Right lobe of liver (tissue), 6 donors: ENCODE data around the gene MED20. TPM values are rescaled to one million over a fixed set of nuclear protein-coding genes. Genes with fewer than 3 reads are reported as not detected.

Experiments
- ATAC-seq, 4 donors: fragments of 200-7000 bp; cut with Tn5 transposase; one replicate each; pipeline ENCODE4 v1.9.1; 2020; ENCODE audit warnings: mild to moderate bottlenecking in 4 of 4, moderate library complexity in 4 of 4
- DNase-seq, 3 donors: peaks; one replicate each; pipeline ENCODE4 v3.0.0-alpha.2; 2020
- H3K27ac ChIP-seq, 3 donors: fragments of 200-600 bp; one replicate each; pipeline ENCODE4 v1.8.0; 2022
- H3K27me3 ChIP-seq, 2 donors: fragments of 200-600 bp; one replicate each; pipeline ENCODE4 v1.8.0; 2022
- H3K36me3 ChIP-seq, 4 donors: fragments of 200-600 bp; sonication (generic) in 1 of 4; one replicate each; pipeline versions ENCODE4 v1.5.1 to v1.8.0; 2017 to 2022; ENCODE audit warnings: control low read depth in 1 of 4
- H3K4me1 ChIP-seq, 4 donors: fragments of 200-600 bp; sonication (generic) in 1 of 4; one replicate each; pipeline versions ENCODE4 v1.5.1 to v1.8.0; 2017 to 2022; ENCODE audit warnings: control low read depth in 1 of 4
- H3K4me3 ChIP-seq, 3 donors: fragments of 200-600 bp; one replicate each; pipeline ENCODE4 v1.8.0; 2022
- H3K9me3 ChIP-seq, 4 donors: fragments of 200-600 bp; sonication (generic) in 1 of 4; one replicate each; pipeline versions ENCODE4 v1.5.1 to v1.8.0; 2017 to 2022; ENCODE audit warnings: control low read depth in 1 of 4
- CTCF ChIP-seq, 4 donors: fragments of 200-600 bp in 3 of 4; fragments of 450-650 bp in 1 of 4; IDR thresholded peaks; one replicate each; pipeline versions ENCODE4 v1.5.1 to v1.8.0; 2016 to 2022; ENCODE audit warnings: antibody characterized with exemption in 4 of 4, mild to moderate bottlenecking in 2 of 4
- POLR2A ChIP-seq: fragments of 450-650 bp; IDR thresholded peaks from one replicate; pipeline ENCODE4 v1.6.1; 2017; ENCODE audit warnings: antibody characterized with exemption, mild to moderate bottlenecking
- WGBS: methylation state at CpG from one replicate; pipeline ENCODE4 v1.1.6; 2018; ENCODE audit warnings: low coverage, low lambda C conversion rate; ENCODE audit not compliant: insufficient coverage; ENCODE audit errors: missing lambda C conversion rate; 5-methylcytosine and 5-hydroxymethylcytosine counted together
- intact Hi-C, 2 donors: fragments of 100-400 bp; cut with DNase I; formaldehyde crosslinking; loops; one replicate each; pipeline versions ENCODE4 v1.11.2 to v1.14.1; 2022
- total RNA-seq, 6 experiments: library from RNA; depleted of rRNA in 2 of 6; stranded (reverse); fragments of >200 nt in 2 of 6; fragmentation: NEBNext Ultra II Directional in 3 of 6; extraction: Animal tissue kit (Norgen Biotek cat#: 25700) in 3 of 6; gene quantifications; one replicate each; pipeline versions ENCODE4 v1.1.0 to v1.2.4, GENCODE V29; 2016 to 2023
- donor health status: DM: no; HTN: yes; CAD: no.
- donor health status: DM: no; HTN: no; CAD: no.
- donor health status: DM: no; HTN: no; CAD: no.
- donor health status: DM: no; HTN: yes; CAD: no.
- donor health status: DM: no; HTN: yes; CAD: no.

MED20 gene
- total RNA-seq, 6 experiments from 2014 or later = 7.2 to 10.8 (median 7.7) TPM

- 91% methylated on average over 4 of the region's 4 CpGs for WGBS
- ATAC-seq (no peak), DNase-seq (no peak)
- H3K4me1 ChIP-seq = no peaks in the 10 kb centered on the region
- no peaks in the 10 kb centered on the region for H3K36me3 ChIP-seq
- intact Hi-C loops = no loop called here
- no peak overlapping the region for H3K4me3 ChIP-seq
- H3K9me3 ChIP-seq = no peaks in the 10 kb centered on the region
- no peak for TF ChIP-seq POLR2A
- TF ChIP-seq CTCF (IDR thresholded peaks at IDR 0.05) = no peak
- no peaks in the 10 kb centered on the region for H3K27me3 ChIP-seq
- no peak overlapping the region for H3K27ac ChIP-seq
Observed at GRCh38 chr6:41960028-41960427, 39.1 kb upstream of the MED20 start.

GRCh38 chr6:41958022-41958856, 37.3 kb upstream of the MED20 start:
- intact Hi-C loops = no loop called here
- Histone ChIP-seq H3K4me3 (no peak overlapping the region), H3K4me1 (no peaks in the 10 kb centered on the region), H3K27ac (no peak overlapping the region), H3K9me3 (no peaks in the 10 kb centered on the region), H3K27me3 (no peaks in the 10 kb centered on the region), H3K36me3 (no peaks in the 10 kb centered on the region)
- TF ChIP-seq CTCF (IDR thresholded peaks at IDR 0.05) (no peak), POLR2A (no peak)
- 87% methylated on average over 6 of the region's 6 CpGs for WGBS
- ATAC-seq = no peak
- DNase-seq = no peak

- 75% methylated on average over 3 of the region's 4 CpGs for WGBS
- H3K4me1 ChIP-seq = no peaks in the 10 kb centered on the region
- no peaks in the 10 kb centered on the region for H3K36me3 ChIP-seq
- H3K4me3 ChIP-seq = no peak overlapping the region
- DNase-seq = no peak
- no peak for TF ChIP-seq POLR2A
- no peak for TF ChIP-seq CTCF (IDR thresholded peaks at IDR 0.05)
- no peaks in the 10 kb centered on the region for H3K27me3 ChIP-seq
- no peak overlapping the region for H3K27ac ChIP-seq
- H3K9me3 ChIP-seq = no peaks in the 10 kb centered on the region
- ATAC-seq = no peak
- intact Hi-C loops = no loop called here
Observed at GRCh38 chr6:41957117-41957516, 36.2 kb upstream of the MED20 start.

- H3K27me3 ChIP-seq = no peaks in the 10 kb centered on the region
- ATAC-seq (no peak), DNase-seq (no peak)
- no peak overlapping the region for H3K27ac ChIP-seq
- no peaks in the 10 kb centered on the region for H3K9me3 ChIP-seq
- 67% methylated on average over 2 of the region's 2 CpGs for WGBS
- H3K36me3 ChIP-seq = no peaks in the 10 kb centered on the region
- intact Hi-C loops = no loop called here
- no peak for TF ChIP-seq POLR2A
- TF ChIP-seq CTCF (IDR thresholded peaks at IDR 0.05) = no peak
- H3K4me3 ChIP-seq = no peak overlapping the region
- no peaks in the 10 kb centered on the region for H3K4me1 ChIP-seq
Observed at GRCh38 chr6:41955412-41955811, 34.5 kb upstream of the MED20 start.
